GM10266 (cell line): Measurements from ENCODE around the gene MTX1.
"Not testable (repeated sequence)": the region's sequence is repeated elsewhere in the genome, so short reads cannot be mapped to it uniquely, and the experiment has no call there.

Experiments
- DNase-seq: peaks from one replicate; pipeline ENCODE4 v3.0.0; 2012; ENCODE audit errors: extremely low spot score
- CTCF ChIP-seq: IDR thresholded peaks from 2 replicates; pipeline ENCODE4 v1.5.1; 2012; ENCODE audit warnings: mild to moderate bottlenecking, low read depth; ENCODE audit not compliant: control insufficient read depth, insufficient read depth; ENCODE audit errors: missing control alignments

The MTX1 gene

GRCh38 chr1:155167166-155168104 is 41.1 kb upstream of the MTX1 start:
- peak; percentile 80 for DNase-seq
- peak; percentile 94 for TF ChIP-seq CTCF

GRCh38 chr1:155168105-155168445 is 40.4 kb upstream of the MTX1 start:
- DNase-seq, result not testable (repeated sequence)

GRCh38 chr1:155168456-155169210 is 39.9 kb upstream of the MTX1 start:
- no peak for TF ChIP-seq CTCF
- no peak for DNase-seq

GRCh38 chr1:155169541-155169940 is 39.0 kb upstream of the MTX1 start:
- no peak for TF ChIP-seq CTCF
- DNase-seq, result no peak

- no peak for DNase-seq
- no peak for TF ChIP-seq CTCF
These were observed 38.3 kb upstream of the MTX1 start for GRCh38 chr1:155170101-155170785.

- DNase-seq, result no peak
- TF ChIP-seq CTCF, result no peak
These were observed 37.7 kb upstream of the MTX1 start for GRCh38 chr1:155170806-155171205.

GRCh38 chr1:155171836-155172731 is 36.4 kb upstream of the MTX1 start:
- TF ChIP-seq CTCF, result no peak
- DNase-seq, result no peak
